Vagina (tissue), 2 donors: ENCODE measurements around the gene DNAJC11. TPM values are rescaled to one million over a fixed set of nuclear protein-coding genes. Genes with fewer than 3 reads are reported as not detected.
A peak's percentile ranks its signal among the peaks of the same experiment; 100 is the strongest.
"Not testable (repeated sequence)": the region's sequence is repeated elsewhere in the genome, so short reads cannot be mapped to it uniquely, and the experiment has no call there.

Experiments used
- DNase-seq, 2 donors: peaks; one replicate each; pipeline ENCODE4 v3.0.0-alpha.2; 2017; ENCODE audit errors: extremely low spot score in 2 of 2
- H3K27ac ChIP-seq: fragments of 200-600 bp; sonication (generic); one replicate; pipeline ENCODE4 v1.5.1; 2019
- H3K27me3 ChIP-seq: fragments of 200-600 bp; sonication (generic); one replicate; pipeline ENCODE4 v1.5.1; 2019
- H3K36me3 ChIP-seq, 2 donors: fragments of 200-600 bp; sonication (generic); one replicate each; pipeline ENCODE4 v1.5.1; 2017 to 2019
- H3K4me1 ChIP-seq: fragments of 200-600 bp; sonication (generic); one replicate; pipeline ENCODE4 v1.5.1; 2019
- H3K4me3 ChIP-seq, 2 donors: fragments of 200-600 bp; sonication (generic); 1 replicate in 1 of 2; 2 replicates in 1 of 2; pipeline ENCODE4 v1.5.1; 2016 to 2019
- H3K9me3 ChIP-seq: fragments of 200-600 bp; sonication (generic); one replicate; pipeline ENCODE4 v1.5.1; 2019
- POLR2A ChIP-seq, 2 donors: fragments of 450-650 bp; IDR thresholded peaks; one replicate each; pipeline ENCODE4 v1.6.1; 2017; ENCODE audit warnings: antibody characterized with exemption in 2 of 2, mild to moderate bottlenecking in 2 of 2, moderate library complexity in 2 of 2
- POLR2AphosphoS5 ChIP-seq, 2 donors: sonication (generic); formaldehyde crosslinking; IDR thresholded peaks; one replicate each; pipeline ENCODE4 v1.9.0; 2017; ENCODE audit warnings: antibody characterized with exemption in 2 of 2, mild to moderate bottlenecking in 2 of 2, low read depth in 1 of 2; ENCODE audit not compliant: insufficient read depth in 1 of 2
- intact Hi-C: fragments of 100-400 bp; cut with DNase I; formaldehyde crosslinking; loops from one replicate; pipeline ENCODE4 v1.15.1; 2023
- total RNA-seq: library from RNA; depleted of rRNA; stranded (reverse); fragments of >200 nt; gene quantifications from one replicate; pipeline ENCODE4 v1.2.3, GENCODE V29; 2016
- TF ChIP-seq, protein P1 (sequence below), 3 experiments: fragments of 450-650 bp in 2 of 3; fragments of 200-600 bp in 1 of 3; sonication (generic) in 1 of 3; IDR thresholded peaks; one replicate each; pipeline ENCODE4 v1.5.1; 2017 to 2019; ENCODE audit warnings: antibody characterized with exemption in 3 of 3, mild to moderate bottlenecking in 2 of 3, moderate library complexity in 2 of 3

DNAJC11 gene
- total RNA-seq, 1 donor from 2014 or later = 29.2 TPM

DNA sequence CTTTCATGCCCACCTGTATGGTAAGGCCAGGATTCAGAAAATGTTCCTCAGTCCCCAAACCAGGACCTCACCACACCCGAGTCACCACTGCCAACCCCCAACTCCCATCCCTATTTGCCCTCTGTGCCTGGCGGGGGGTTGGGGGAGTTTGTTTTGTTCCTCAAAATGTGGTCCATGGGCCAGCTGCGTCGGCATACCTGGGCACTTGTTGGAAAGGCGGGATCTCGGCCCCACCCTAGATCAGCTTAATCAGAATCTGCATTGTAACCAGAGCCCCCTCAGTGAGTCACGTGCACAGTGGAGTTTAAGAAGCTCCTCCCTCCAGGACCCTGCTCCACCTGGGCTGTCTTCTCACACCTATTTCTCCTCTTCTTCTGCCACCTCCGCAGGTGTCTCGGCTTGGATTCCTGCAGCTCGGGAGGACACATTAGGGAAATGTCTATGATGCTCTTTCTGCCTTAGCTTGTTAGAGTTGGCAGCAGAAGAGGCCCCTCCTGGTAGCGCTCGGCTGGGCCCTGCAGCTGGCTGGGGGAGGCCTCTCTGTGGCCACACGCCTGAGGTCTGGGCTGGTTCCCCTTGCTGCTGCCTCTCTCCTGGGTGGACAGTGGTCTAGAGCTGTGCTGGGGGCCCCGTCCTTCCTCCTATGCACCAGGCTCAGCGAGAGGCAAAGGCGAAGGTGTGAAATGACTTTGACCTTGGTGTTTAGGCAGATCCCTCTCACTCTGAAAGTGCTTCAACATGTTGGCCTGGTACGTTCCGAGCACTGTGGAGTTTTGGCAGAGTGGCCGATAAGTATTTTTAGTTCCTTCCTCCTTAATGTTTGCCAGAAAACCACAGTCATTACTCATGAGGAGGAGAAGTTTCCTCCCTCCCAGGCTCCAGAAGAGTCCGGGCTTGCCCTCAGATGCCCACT lies 41.8 kb upstream of the DNAJC11 start:
- peak; percentile 27 to 81 for TF ChIP-seq POLR2AphosphoS5 (IDR thresholded peaks at IDR 0.05; ENCODE audit: insufficient read depth in 1 of 2, low read depth in 1 of 2)
- TF ChIP-seq POLR2A (IDR thresholded peaks at IDR 0.05) = no peak
- peak overlapping the region in 1 of 2 donors; percentile 6 for H3K4me3 ChIP-seq
- H3K4me1 ChIP-seq = peaks cover 15% of the 10 kb centered on the region
- intact Hi-C loops = no loop called here
- no peak for DNase-seq
- no peaks in the 10 kb centered on the region for H3K9me3 ChIP-seq
- H3K27me3 ChIP-seq = no peaks in the 10 kb centered on the region
- no peaks in the 10 kb centered on the region for H3K36me3 ChIP-seq
- H3K27ac ChIP-seq = peak overlapping the region; percentile 75

DNA sequence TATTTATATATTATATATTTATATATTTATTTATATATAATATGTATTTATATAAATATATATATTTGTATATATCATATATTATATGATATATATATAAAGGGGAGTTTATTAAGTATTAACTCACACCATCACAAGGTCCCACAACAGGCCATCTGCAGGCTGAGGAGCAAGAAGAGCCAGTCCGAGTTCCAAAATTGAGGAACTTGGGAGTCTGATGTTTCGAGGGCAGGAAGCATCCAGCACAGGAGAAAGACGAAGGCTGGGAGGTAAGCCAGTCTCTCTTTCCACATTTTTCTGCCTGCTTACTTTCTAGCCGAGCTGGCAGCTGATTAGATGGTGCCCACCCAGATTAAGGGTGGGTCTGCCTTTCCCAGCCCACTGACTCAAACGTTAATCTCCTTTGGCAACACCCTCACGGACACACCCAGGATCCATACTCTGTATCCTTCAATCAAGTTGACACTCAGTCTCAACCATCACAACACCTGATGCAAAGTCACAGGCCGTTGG lies 41.1 kb upstream of the DNAJC11 start:
- H3K9me3 ChIP-seq, H3K36me3 ChIP-seq, DNase-seq, intact Hi-C loops, H3K4me3 ChIP-seq, H3K27me3 ChIP-seq: not testable (repeated sequence)
- H3K4me1 ChIP-seq = peaks cover 15% of the 10 kb centered on the region
- peak overlapping the region; percentile 75 for H3K27ac ChIP-seq

DNA sequence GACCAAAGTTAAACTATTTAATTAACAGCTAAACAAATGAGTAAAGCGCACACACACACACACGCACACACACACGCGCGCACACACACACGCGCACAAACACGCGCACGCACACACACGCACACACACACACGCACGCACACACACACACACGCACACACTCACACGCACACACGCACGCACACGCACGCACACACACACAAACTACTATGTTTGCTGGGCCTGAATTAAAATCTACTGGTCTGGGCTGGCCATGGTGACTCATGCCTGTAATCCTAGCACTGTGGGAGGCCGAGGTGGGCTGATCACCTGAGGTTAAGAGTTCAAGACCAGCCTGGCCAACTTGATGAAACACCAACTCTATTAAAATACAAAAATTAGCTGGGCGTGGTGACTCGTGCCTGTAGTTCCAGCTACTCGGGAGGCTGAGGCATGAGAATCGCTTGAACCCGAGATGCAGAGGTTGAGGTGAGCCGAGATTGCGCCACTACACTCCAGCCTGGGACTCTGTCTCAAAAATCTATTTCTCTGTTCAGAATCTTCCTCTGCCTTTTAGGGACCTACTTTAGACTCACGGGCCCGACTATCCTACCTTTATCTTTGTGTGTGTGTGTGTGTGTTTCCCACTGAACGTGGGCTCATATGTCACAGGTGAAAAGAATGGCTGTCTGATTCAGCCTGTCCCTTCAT lies 37.5 kb upstream of the DNAJC11 start:
- Histone ChIP-seq H3K4me3 (no peak overlapping the region), H3K9me3 (no peaks in the 10 kb centered on the region), H3K27ac (no peak overlapping the region), H3K36me3 (no peaks in the 10 kb centered on the region), H3K27me3 (no peaks in the 10 kb centered on the region), H3K4me1 (peaks cover 11% of the 10 kb centered on the region)
- no peak for TF ChIP-seq POLR2AphosphoS5 (IDR thresholded peaks at IDR 0.05; ENCODE audit: insufficient read depth in 1 of 2, low read depth in 1 of 2)
- TF ChIP-seq, protein P1, sequence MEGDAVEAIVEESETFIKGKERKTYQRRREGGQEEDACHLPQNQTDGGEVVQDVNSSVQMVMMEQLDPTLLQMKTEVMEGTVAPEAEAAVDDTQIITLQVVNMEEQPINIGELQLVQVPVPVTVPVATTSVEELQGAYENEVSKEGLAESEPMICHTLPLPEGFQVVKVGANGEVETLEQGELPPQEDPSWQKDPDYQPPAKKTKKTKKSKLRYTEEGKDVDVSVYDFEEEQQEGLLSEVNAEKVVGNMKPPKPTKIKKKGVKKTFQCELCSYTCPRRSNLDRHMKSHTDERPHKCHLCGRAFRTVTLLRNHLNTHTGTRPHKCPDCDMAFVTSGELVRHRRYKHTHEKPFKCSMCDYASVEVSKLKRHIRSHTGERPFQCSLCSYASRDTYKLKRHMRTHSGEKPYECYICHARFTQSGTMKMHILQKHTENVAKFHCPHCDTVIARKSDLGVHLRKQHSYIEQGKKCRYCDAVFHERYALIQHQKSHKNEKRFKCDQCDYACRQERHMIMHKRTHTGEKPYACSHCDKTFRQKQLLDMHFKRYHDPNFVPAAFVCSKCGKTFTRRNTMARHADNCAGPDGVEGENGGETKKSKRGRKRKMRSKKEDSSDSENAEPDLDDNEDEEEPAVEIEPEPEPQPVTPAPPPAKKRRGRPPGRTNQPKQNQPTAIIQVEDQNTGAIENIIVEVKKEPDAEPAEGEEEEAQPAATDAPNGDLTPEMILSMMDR (IDR thresholded peaks at IDR 0.05) = no peak
- intact Hi-C loops = no loop called here
- no peak for DNase-seq

DNA sequence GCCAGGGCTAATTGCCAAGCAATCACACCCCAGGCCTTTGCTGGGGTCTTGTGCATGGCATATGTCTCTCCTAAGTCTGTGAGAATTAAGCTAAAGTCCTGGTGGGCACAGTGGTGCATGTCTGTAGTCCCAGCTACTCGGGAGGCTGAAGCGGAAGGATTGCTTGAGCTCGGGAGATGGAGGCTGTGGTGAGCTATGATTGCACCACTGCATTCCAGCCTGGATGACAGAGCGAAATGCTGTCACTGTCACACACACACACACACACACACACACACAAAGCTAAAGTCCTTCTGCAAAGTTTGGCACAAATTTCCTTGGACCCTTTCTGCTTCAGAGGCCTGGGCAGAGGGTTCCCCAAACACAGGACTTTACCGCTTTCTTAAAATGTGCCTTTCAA lies 31.3 kb upstream of the DNAJC11 start:
- Histone ChIP-seq H3K9me3 (no peaks in the 10 kb centered on the region), H3K27me3 (no peaks in the 10 kb centered on the region), H3K4me1 (no peaks in the 10 kb centered on the region), H3K4me3 (no peak overlapping the region), H3K36me3 (no peaks in the 10 kb centered on the region), H3K27ac (no peak overlapping the region)
- no peak for DNase-seq
- intact Hi-C loops = no loop called here
- TF ChIP-seq, protein P1 (IDR thresholded peaks at IDR 0.05) = no peak
- TF ChIP-seq POLR2A (IDR thresholded peaks at IDR 0.05) = no peak
- TF ChIP-seq POLR2AphosphoS5 (IDR thresholded peaks at IDR 0.05; ENCODE audit: insufficient read depth in 1 of 2, low read depth in 1 of 2) = no peak

DNA sequence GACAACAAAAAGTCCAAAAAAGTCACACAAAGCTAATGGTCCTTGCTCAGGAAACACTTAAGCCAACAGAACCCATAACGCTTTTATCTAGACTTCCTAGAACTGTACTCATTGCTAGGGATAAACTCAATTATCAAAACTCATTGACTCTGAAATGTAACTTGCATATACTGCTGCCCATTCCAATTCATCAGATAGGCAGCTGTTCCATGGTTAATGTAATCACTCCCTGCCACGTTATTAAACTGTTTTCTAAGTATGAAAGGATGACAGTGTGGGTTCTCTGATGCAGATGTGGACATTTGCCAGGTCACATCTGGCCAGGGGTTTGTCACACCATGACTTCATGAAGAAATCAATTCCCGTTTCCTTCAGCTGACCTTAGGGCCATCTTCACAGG lies 30.3 kb upstream of the DNAJC11 start:
- H3K27ac ChIP-seq = no peak overlapping the region
- H3K9me3 ChIP-seq = no peaks in the 10 kb centered on the region
- no peak overlapping the region for H3K4me3 ChIP-seq
- no peak for DNase-seq
- H3K27me3 ChIP-seq = no peaks in the 10 kb centered on the region
- no peaks in the 10 kb centered on the region for H3K4me1 ChIP-seq
- no peaks in the 10 kb centered on the region for H3K36me3 ChIP-seq
- TF ChIP-seq POLR2AphosphoS5 (IDR thresholded peaks at IDR 0.05; ENCODE audit: insufficient read depth in 1 of 2, low read depth in 1 of 2) (no peak), POLR2A (IDR thresholded peaks at IDR 0.05) (no peak)
- TF ChIP-seq, protein P1 (IDR thresholded peaks at IDR 0.05) = no peak
- intact Hi-C loops = no loop called here
